HT-29 (cell line): ENCODE results near the gene GATA5. TPM values are rescaled to one million over a fixed set of nuclear protein-coding genes. Genes with fewer than 3 reads are reported as not detected.

Source experiments
- DNase-seq: peaks from one replicate; pipeline ENCODE4 v3.0.0-alpha.2; 2015; ENCODE audit warnings: low spot score
- total RNA-seq: library from RNA; depleted of rRNA; stranded (reverse); fragments of >200 nt; shearing (Covaris generic); gene quantifications from 2 replicates; pipeline ENCODE4 v1.2.3, GENCODE V29; 2014; rRNA removed

GATA5 gene
- total RNA-seq: 0.05 and 0.13 TPM in 2 replicates

- no peak for DNase-seq
These were observed at the start of gene GATA5 for GRCh38 chr20:62475772-62476055. Gene GATA5 (minus strand): TSS chr20:62475995. CDS start chr20:62475521, 474 bp downstream.

- no peak for DNase-seq
These were observed 49.2 kb upstream of the GATA5 start for GRCh38 chr20:62525014-62525413.

GRCh38 chr20:62524505-62524911, 48.7 kb upstream of the GATA5 start:
- DNase-seq: no peak

GRCh38 chr20:62523473-62524203, 47.8 kb upstream of the GATA5 start:
- DNase-seq: peak; percentile 89

- DNase-seq: no peak
These were observed 47.1 kb upstream of the GATA5 start for GRCh38 chr20:62522748-62523396.

- no peak for DNase-seq
These were observed 44.0 kb upstream of the GATA5 start for GRCh38 chr20:62519826-62520225.

GRCh38 chr20:62518911-62519310, 43.1 kb upstream of the GATA5 start:
- DNase-seq: peak; percentile 86

GRCh38 chr20:62517901-62518610, 42.3 kb upstream of the GATA5 start:
- no peak for DNase-seq

GRCh38 chr20:62517168-62517567, 41.4 kb upstream of the GATA5 start:
- DNase-seq: no peak

- peak; percentile 85 for DNase-seq
These were observed 40.5 kb upstream of the GATA5 start for GRCh38 chr20:62516338-62516737.

- DNase-seq: no peak
These were observed 40.0 kb upstream of the GATA5 start for GRCh38 chr20:62515826-62516225.

- DNase-seq: no peak
These were observed 39.5 kb upstream of the GATA5 start for GRCh38 chr20:62515280-62515679.

- DNase-seq: no peak
These were observed 38.2 kb upstream of the GATA5 start for GRCh38 chr20:62513991-62514390.

- DNase-seq: no peak
These were observed 36.3 kb upstream of the GATA5 start for GRCh38 chr20:62511915-62512610.

GRCh38 chr20:62511300-62511914, 35.6 kb upstream of the GATA5 start:
- DNase-seq: no peak

- peak; percentile 77 for DNase-seq
These were observed 32.9 kb upstream of the GATA5 start for GRCh38 chr20:62508641-62509051.

GRCh38 chr20:62507991-62508640, 32.3 kb upstream of the GATA5 start:
- DNase-seq: no peak

GRCh38 chr20:62507323-62507722, 31.5 kb upstream of the GATA5 start:
- DNase-seq: no peak

GRCh38 chr20:62506791-62507190, 31.0 kb upstream of the GATA5 start:
- no peak for DNase-seq

- DNase-seq: no peak
These were observed 30.3 kb upstream of the GATA5 start for GRCh38 chr20:62506087-62506486.
